ENCODE data around the gene B3GALT6.
"Not testable (repeated sequence)": the region's sequence is repeated elsewhere in the genome, so short reads cannot be mapped to it uniquely, and the experiment has no call there.

Gene B3GALT6
- total RNA-seq = 16.0 to 65.4 (median 35.0) reads per million in 3 experiments

GRCh38 chr1:1232208-1232795 lies at the start of gene B3GALT6:
B3GALT6 (plus strand) TSS chr1:1232237; CDS start chr1:1232279, 42 bp downstream.
- DNase-seq = no peak

- DNase-seq = no peak
These were observed 49.4 kb upstream of the B3GALT6 start for GRCh38 chr1:1182491-1183220.

- DNase-seq = no peak
These were observed 48.8 kb upstream of the B3GALT6 start for GRCh38 chr1:1183221-1183747.

- no peak for DNase-seq
These were observed 47.9 kb upstream of the B3GALT6 start for GRCh38 chr1:1183833-1184775.

- DNase-seq = no peak
These were observed 46.8 kb upstream of the B3GALT6 start for GRCh38 chr1:1185101-1185765.

GRCh38 chr1:1187938-1188337 lies 44.1 kb upstream of the B3GALT6 start:
- no peak for DNase-seq

- no peak for DNase-seq
These were observed 42.9 kb upstream of the B3GALT6 start for GRCh38 chr1:1189111-1189510.

GRCh38 chr1:1191734-1192133 lies 40.3 kb upstream of the B3GALT6 start:
- DNase-seq = no peak

GRCh38 chr1:1194723-1195122 lies 37.3 kb upstream of the B3GALT6 start:
- DNase-seq = no peak

- DNase-seq = not testable (repeated sequence)
These were observed 36.3 kb upstream of the B3GALT6 start for GRCh38 chr1:1195726-1196125.

GRCh38 chr1:1196431-1197187 lies 35.4 kb upstream of the B3GALT6 start:
- no peak for DNase-seq

- DNase-seq = no peak
These were observed 34.9 kb upstream of the B3GALT6 start for GRCh38 chr1:1197188-1197500.

GRCh38 chr1:1197551-1198422 lies 34.2 kb upstream of the B3GALT6 start:
- no peak for DNase-seq

GRCh38 chr1:1198423-1199140 lies 33.5 kb upstream of the B3GALT6 start:
- DNase-seq = no peak

- DNase-seq = no peak
These were observed 32.7 kb upstream of the B3GALT6 start for GRCh38 chr1:1199141-1199960.

GRCh38 chr1:1199961-1200875 lies 31.8 kb upstream of the B3GALT6 start:
- no peak for DNase-seq

GRCh38 chr1:1200876-1201810 lies 30.9 kb upstream of the B3GALT6 start:
- peak; percentile 92 for DNase-seq
